ENCODE results near the gene RASL11A.
"Not testable (repeated sequence)": the region's sequence is repeated elsewhere in the genome, so short reads cannot be mapped to it uniquely, and the experiment has no call there.

RASL11A gene

DNA sequence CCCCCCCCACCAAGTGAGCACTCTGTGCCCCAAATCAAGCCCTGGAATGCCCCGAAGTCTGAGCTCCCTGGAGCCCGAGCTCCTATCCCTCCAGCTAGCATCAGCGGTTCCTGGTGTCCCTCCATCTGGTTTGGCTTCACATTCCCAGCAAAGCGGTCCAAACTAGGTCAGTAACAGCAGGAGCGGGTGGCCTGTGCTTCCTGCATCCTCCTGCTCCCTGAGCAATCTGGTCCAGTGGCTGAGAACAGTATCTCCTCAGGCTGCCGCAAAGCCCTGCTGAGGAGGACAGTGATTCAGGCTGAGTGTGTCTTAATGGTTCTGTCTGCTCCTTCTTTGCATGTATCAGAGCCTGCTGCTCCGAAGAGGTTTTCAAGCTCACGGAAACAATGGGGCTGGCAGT is 25.9 kb downstream of the RASL11A start:
- in situ Hi-C loops (cut with MboI; ENCODE audit: low sequenced_read_pairs): no loop called here

DNA sequence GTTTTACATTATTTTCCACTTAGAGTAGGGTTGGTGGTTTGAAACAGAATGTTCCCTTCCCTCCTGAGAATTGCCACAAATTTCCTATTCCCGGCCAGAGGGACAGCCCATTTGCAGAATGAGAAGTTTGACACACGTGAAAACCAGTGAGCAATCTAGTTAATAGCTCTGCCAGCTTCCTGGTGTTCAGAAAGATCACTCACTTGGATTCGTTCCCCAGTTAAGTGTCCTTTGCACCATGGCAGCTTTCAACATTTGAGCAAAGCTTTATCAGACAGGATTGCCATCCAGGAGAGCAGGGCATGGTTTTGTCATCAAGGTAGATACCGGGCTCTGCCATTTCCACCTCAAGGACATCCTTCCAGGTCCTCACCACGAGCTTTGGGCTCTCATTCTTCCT is 28.2 kb downstream of the RASL11A start:
- in situ Hi-C loops (cut with MboI; ENCODE audit: low sequenced_read_pairs): no loop called here

DNA sequence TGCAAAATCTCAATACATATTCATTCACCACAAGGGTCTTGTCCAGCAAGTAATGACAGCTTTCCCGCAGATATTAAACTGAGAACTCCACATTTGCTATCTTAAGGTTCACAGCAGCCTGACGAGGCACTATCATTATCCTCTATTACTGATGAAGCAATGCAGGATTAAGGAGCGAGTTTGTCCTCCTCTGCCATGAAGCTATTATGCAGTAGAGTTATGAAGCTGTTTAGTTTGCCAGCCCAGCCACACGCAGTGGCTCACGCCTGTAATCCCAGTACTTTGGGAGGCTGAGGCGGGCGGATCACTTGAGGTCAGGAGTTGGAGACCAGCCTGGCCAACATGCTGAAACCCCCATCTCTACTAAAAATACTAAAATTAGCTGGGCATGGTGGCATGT is 29.8 kb downstream of the RASL11A start:
- in situ Hi-C loops (cut with MboI; ENCODE audit: low sequenced_read_pairs): not testable (repeated sequence)

DNA sequence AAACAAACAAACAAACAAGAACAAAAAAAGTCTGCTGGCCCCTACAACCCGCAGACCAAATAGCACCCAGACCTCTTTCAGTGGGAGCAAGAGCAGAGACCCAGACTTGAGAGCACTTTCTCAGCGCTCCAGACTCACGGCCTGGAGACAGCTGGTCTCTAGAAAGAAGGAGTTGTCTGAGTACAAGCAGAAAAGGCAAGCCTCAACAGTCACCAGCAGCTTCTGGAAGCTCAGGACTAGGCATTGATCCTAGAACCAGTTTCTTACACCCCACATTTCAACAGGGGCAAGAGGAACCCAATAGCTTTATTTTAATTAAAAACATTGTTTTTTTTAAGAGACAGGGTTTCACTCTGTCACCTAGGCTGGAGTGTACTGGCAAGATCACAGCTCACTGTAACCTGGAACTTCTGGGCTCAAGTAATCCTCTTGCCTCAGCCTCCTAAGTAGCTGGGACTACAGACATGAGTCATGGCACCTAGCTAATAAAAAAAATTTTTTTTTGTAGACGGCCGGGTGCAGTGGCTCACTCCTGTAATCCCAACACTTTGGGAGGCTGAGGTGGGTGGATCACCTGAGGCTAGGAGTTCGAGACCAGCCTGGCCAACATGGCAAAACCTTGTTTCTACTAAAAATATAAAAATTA is 30.4 kb downstream of the RASL11A start:
- in situ Hi-C loops (cut with MboI; ENCODE audit: low sequenced_read_pairs): no loop called here

DNA sequence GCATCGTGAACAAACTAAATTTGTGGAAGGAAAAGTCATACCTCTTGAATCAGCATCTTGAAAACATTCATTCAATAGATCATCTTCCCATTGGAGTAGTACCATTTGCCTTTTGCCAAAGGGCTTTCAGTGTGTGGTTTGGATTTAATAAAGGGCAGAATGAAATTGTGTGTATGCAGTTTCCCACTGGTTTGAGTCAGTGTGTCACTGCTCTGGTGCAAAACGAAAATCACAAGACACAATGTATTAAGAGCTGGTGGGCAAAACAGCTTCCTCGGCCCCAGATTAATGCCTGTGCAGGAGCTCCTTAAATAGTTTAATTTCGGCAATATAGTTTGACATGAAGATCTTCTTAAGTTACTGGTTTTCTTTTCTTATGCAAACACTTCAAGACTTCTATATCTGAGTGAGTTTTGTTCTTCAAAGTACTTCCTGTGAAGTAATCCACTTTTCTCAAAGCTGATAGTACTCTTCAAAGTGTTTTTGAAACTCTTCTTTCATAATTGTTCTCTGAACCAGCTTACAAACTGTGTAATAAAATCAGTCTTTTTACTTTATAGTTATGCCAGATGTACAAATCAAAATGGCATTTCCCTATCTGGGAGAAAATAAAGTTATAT is 32.1 kb downstream of the RASL11A start:
- in situ Hi-C loops (cut with MboI; ENCODE audit: low sequenced_read_pairs): no loop called here

DNA sequence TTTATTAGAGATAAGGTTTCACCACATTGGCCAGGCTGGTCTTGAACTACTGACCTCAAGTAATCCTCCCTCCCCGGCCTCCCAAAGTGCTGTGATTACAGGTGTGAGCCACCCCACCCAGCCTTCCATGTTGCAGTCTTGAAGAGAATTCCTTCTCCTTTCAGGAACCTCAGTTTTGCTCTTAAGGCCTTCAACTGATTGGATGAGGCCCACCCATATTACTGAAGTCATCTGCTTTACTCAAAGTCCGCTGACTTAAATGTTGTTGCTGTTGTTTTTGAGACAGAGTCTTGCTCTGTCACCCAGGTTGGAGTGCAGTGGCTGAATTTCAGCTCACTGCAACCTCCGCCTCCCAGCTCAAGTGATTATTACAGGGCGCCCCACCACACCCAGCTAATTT is 33.5 kb downstream of the RASL11A start:
- in situ Hi-C loops (cut with MboI; ENCODE audit: low sequenced_read_pairs): no loop called here

DNA sequence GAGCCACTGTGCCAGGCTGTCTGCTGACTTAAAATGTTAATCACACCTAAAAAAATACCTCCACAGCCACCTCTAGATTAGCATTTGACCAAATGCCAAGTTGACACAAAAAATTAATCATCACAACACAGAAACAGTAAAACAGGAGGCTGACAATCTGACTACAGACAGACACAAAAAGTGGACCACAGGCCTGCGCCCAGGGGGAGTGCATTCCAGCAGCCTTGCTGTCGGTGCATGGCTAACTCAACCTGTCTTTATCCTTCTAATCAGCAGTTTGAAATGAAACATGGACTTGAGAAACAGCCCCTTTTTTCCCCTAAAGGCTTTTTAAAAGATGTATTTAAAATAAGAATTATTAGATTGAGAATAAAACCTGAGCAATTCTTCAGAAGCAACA is 34.0 kb downstream of the RASL11A start:
- in situ Hi-C loops (cut with MboI; ENCODE audit: low sequenced_read_pairs): no loop called here

DNA sequence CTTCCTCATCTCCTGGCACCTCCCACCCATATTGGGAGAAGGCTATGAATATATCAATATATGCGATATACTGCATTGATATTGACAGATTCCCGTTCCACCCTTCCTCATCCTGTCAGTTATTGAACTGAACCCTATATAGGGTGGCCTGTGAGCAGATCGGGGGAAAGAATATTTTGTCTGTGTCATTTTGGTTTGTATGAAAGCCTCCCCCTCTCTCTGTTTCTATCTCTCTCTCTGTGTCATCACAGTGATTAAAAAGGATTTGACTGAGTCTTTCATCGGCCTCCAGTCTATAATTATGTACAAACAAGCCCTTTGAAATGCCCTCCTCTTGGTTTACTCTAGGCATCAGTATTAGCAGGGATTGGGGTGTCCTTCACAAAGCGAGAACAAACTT is 35.7 kb downstream of the RASL11A start:
- in situ Hi-C loops (cut with MboI; ENCODE audit: low sequenced_read_pairs): no loop called here

DNA sequence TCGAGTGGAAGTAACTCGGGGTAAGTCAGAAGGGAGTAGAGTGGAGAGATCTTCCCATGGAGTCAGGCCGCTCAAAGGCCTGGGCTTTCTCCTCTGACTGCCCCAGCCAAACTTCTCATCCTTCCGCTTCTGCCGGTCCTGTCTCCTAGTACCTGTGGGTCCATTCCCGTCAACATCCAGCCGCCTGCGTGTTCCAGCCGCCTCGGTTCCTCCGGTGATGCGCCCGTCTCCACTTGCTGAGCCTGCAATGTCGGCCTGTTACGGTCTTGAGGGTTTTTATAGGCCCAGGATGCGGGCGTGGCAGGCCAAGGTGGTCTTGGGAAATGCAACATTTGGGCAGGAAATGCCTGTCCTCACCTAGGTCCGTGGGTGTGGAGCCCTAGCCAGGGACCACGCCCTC is 38.3 kb downstream of the RASL11A start:
- in situ Hi-C loops (cut with MboI; ENCODE audit: low sequenced_read_pairs): no loop called here

DNA sequence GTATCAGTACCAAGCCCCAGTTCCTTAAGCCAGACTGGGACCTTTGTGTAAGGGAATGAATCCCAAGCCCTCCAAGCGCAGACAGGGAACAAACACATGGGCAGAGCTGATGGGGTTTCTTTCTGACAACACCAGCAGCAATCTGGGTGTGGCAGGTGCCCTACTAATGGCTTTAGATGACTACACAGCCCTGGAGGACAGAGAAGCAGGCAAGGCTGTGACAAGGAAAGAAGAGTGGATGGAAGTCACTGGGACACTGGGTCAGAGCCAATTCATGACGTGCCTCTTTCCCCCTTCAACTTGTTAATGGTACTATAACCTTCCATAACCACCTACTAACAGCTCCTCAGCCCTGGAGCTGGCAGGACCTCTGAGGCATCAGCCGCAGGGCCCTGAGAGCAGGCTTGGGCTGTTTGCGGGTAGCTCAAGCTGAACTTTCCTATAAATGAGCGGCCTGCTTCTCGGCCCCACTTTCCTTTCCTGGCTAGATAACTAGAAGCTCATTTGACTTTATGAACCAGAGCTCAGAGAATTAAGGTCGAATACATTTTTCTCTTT is 38.9 kb downstream of the RASL11A start:
- in situ Hi-C loops (cut with MboI; ENCODE audit: low sequenced_read_pairs): no loop called here

DNA sequence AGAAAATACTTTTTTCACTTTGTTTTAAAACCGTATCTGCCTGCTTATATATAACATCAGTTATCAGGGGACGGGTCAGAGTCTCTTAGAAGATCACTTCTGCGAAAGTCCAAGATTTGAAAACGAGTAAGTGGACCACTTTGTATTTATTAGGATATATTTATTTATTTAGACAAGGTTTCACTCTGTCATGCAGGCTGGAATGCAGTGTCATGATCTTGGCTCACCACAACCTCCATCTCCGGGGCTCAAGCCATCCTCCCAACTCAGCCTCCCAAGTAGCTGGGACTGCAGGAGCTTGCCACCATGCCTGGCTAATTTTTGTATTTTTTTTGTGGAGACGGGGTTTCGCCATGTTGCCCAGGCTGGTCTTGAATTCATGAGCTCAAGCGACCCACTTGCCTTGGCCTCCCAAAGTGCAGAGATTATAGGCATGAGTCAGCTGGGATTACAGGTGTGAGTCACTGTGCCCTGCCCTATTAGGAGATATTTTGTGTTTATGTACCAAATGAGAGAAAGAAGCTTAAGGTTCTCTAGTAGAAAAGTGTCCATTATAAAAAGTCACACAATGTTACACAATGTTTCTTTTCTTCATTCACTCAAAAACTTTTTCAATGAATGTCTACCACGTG is 39.5 kb downstream of the RASL11A start:
- in situ Hi-C loops (cut with MboI; ENCODE audit: low sequenced_read_pairs): no loop called here

DNA sequence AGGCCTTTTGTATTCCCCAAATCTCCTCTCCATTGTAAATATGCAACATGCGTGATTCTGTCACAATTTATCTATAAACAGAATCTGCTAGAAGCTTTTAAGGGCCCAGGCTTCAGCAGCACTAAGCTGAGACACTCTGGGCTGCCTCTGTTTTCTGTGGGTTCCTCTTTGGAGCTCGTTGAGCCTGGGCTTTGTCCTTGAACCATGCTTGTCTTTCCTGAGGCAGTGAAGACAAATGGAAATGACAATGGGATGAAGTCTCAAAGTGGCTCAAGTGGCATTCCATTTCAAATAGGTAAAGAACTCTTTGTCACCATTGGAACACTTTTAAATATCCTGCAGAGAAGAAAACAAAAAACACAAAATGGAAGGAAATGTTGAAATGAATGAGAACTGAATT is 40.3 kb downstream of the RASL11A start:
- in situ Hi-C loops (cut with MboI; ENCODE audit: low sequenced_read_pairs): no loop called here

DNA sequence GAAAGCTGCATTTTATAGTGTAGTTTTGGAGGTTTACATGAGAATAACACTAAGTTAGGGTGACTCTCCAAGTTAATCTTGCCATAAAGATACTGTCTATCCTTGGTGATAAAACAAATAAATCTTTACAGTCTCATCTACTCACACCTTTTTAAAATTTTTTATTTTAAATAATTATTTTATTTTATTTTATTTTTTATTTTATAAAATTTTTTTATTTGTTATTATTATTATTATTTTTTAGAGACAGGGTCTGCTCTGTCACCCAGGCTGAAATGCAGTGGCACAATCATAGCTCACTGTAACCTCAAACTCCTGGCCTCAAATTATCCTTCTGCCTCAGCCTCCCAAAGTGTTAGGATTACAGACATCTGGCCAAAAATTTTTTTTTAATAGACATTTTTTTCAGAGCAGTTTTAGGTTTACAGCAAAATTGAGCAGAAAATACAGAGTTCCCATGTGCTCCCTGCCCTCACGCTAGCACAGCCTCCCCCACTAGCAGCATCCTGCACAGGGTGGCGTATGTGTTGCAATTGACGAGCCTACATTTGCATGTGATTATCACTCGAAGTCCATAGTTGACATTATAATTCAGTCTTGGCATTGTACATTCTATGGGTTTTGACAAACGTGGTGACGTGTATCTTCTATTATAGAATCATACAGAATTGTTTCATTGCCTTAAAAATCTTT is 41.0 kb downstream of the RASL11A start:
- in situ Hi-C loops (cut with MboI; ENCODE audit: low sequenced_read_pairs): no loop called here

DNA sequence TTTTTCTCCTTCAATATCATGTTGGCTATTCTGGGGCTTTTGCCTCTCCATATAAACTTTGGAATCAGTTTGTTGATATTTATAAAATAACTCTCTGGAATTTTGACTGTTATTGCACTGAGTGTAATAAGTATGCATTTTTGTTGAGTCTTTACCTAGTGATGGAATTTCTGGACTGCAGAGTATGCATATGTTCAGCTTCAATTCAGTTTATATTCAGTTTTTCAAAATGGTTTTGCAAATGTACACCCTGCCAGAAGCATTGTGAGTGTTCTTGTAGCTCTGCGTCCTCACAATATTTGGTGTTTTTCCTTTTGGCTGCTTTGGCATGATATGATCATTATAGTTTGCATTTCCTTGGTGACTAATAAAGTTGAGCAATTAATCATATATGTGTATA is 43.1 kb downstream of the RASL11A start:
- in situ Hi-C loops (cut with MboI; ENCODE audit: low sequenced_read_pairs): no loop called here

DNA sequence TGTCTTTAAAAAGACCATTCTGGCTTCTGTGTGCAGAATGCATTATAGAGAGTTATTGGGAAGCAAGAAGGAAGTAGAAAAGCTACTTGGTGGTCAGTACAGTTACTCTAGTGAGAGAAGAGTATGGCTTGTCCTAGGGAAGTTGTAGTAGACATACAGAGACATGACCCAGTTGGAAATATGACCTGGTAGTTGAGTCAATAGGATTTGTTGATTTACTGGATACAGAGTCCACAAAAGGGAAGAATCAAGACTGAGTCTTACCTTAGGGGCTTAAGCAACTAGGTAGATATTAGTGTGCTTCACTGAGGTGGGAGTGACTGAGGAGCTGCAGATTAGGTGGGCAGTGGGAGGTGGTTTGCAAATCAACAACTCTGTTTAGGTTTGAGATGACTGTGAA is 48.8 kb downstream of the RASL11A start:
- in situ Hi-C loops (cut with MboI; ENCODE audit: low sequenced_read_pairs): no loop called here

DNA sequence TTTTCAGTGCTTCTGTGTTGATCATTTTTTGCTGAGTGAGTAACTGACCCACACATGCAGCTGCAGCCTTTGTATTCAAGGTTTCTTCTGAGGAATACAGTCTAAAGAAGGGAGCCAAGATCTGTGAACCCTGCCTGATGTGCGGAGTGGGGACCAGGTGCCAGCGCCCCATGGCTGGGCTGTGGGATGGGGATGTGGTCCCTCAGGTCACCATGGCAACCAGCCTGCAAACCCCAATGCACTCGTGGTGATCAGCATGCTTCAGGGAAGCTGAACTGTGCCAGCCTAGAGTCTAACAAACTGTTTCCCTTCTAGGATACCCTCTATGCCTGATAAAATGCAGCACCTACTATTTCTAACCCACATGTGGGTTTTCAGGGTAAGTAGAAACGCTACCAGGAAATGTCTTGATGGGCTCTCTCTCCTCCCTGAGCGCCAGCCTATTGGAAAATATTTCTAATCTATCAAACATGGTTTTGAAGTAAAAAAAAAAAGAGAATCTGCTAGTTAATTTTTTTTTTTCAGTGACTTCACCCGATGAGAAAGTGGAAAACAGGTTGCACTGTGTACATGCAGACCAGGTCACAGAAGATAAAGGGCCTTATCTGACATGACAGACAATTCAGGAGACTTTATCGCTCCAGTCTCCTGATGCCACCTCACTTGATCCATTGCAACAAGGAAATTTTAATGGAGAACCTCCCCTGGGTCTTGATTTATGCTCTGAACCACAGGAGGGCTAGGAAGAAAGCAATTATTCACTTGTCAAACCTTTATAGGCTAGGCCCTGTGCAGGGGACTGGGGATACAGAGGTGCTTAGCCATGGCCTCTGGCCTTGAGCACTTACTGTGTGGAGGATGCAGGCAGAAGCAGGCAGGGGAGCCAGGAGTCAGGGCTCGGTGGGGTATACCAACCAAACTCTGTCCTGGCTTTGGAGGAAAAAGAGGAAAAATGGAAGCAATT is 51.1 kb downstream of the RASL11A start:
- in situ Hi-C loops (cut with MboI; ENCODE audit: low sequenced_read_pairs): no loop called here

DNA sequence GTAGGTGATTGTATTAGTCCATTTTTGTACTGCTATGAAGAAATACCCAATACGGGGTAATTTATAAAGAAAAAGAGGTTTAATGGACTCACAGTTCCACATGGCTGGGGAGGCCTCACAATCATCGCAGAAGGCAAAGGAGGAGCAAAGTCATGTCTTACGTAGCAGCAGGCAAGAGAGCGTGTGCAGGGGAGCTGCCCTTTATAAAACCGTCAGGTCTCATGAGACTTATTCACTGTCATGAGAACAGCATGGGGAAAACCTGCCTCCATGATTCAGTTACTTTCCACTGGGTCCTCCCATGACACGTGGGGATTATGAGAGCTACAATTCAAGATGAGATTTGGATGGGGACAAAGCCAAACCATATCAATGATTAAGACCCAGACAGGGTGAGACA is 51.8 kb downstream of the RASL11A start:
- in situ Hi-C loops (cut with MboI; ENCODE audit: low sequenced_read_pairs): not testable (repeated sequence)
